HS-27A (cell line): ENCODE data around the gene NRXN3.

Experiments used
- DNase-seq: peaks from one replicate; pipeline ENCODE4 v3.0.0-alpha.2; 2012; ENCODE audit warnings: low read depth, missing footprints

The NRXN3 gene

GRCh38 chr14:78242086-78242485 lies 71.9 kb downstream of the NRXN3 start:
- no peak for DNase-seq

GRCh38 chr14:78243187-78243586 lies 73.0 kb downstream of the NRXN3 start:
- no peak for DNase-seq

- no peak for DNase-seq
Measured at GRCh38 chr14:78245238-78245637, 75.1 kb downstream of the NRXN3 start.

GRCh38 chr14:78248501-78249090 lies 78.4 kb downstream of the NRXN3 start:
- no peak for DNase-seq

- no peak for DNase-seq
Measured at GRCh38 chr14:78251308-78251707, 81.1 kb downstream of the NRXN3 start.

GRCh38 chr14:78253986-78254385 lies 83.8 kb downstream of the NRXN3 start:
- DNase-seq = no peak

GRCh38 chr14:78254911-78255461 lies 84.8 kb downstream of the NRXN3 start:
- no peak for DNase-seq

GRCh38 chr14:78259831-78260230 lies 89.7 kb downstream of the NRXN3 start:
- DNase-seq = no peak

GRCh38 chr14:78278464-78279250 lies 108.5 kb downstream of the NRXN3 start:
- DNase-seq = no peak

- no peak for DNase-seq
Measured at GRCh38 chr14:78282437-78282836, 112.3 kb downstream of the NRXN3 start.

GRCh38 chr14:78286210-78286609 lies 116.0 kb downstream of the NRXN3 start:
- DNase-seq = no peak

- DNase-seq = no peak
Measured at GRCh38 chr14:78292003-78292402, 121.8 kb downstream of the NRXN3 start.

GRCh38 chr14:78297858-78298257 lies 127.7 kb downstream of the NRXN3 start:
- DNase-seq = no peak

GRCh38 chr14:78298298-78298697 lies 128.1 kb downstream of the NRXN3 start:
- no peak for DNase-seq

- DNase-seq = no peak
Measured at GRCh38 chr14:78302841-78303240, 132.7 kb downstream of the NRXN3 start.

GRCh38 chr14:78307671-78308070 lies 137.5 kb downstream of the NRXN3 start:
- no peak for DNase-seq

- DNase-seq = no peak
Measured at GRCh38 chr14:78308079-78308478, 137.9 kb downstream of the NRXN3 start.

- DNase-seq = no peak
Measured at GRCh38 chr14:78310272-78310671, 140.1 kb downstream of the NRXN3 start.

GRCh38 chr14:78313499-78313898 lies 143.3 kb downstream of the NRXN3 start:
- DNase-seq = no peak

GRCh38 chr14:78314484-78314883 lies 144.3 kb downstream of the NRXN3 start:
- no peak for DNase-seq

- DNase-seq = no peak
Measured at GRCh38 chr14:78316052-78316451, 145.9 kb downstream of the NRXN3 start.

- no peak for DNase-seq
Measured at GRCh38 chr14:78316786-78317185, 146.6 kb downstream of the NRXN3 start.

- DNase-seq = no peak
Measured at GRCh38 chr14:78319406-78319805, 149.2 kb downstream of the NRXN3 start.
